ENCODE results near the gene TSPYL6.

- TF ChIP-seq CTCF (IDR thresholded peaks at IDR 0.05), result no peak
- TF ChIP-seq POLR2AphosphoS5 (IDR thresholded peaks at IDR 0.05), result no peak
- no peak for TF ChIP-seq POLR2A (IDR thresholded peaks at IDR 0.05)
- TF ChIP-seq EP300 (IDR thresholded peaks at IDR 0.05), result no peak
Measured at GRCh38 chr2:54256091-54256694, at the start of gene TSPYL6.
